HUDEP-2 (cell line): ENCODE data around the gene TBC1D8.

Experiments used
- DNase-seq, 76 experiments: peaks; one replicate each; lab custom pipeline; 2025; ENCODE audit not compliant: unreplicated experiment in 76 of 76; lab: John Stamatoyannopoulos, UW

The TBC1D8 gene

GRCh38 chr2:101113441-101114267 is 37.5 kb downstream of the TBC1D8 start:
- no peak for DNase-seq

GRCh38 chr2:101112772-101113157 is 38.4 kb downstream of the TBC1D8 start:
- DNase-seq = no peak

- DNase-seq = no peak
Measured at GRCh38 chr2:101111917-101112771, 39.0 kb downstream of the TBC1D8 start.

- DNase-seq = no peak
Measured at GRCh38 chr2:101111262-101111838, 39.8 kb downstream of the TBC1D8 start.

GRCh38 chr2:101109451-101110118 is 41.6 kb downstream of the TBC1D8 start:
- DNase-seq = no peak

GRCh38 chr2:101108357-101108756 is 42.8 kb downstream of the TBC1D8 start:
- no peak for DNase-seq

- peak in 10 of 76 experiments; percentile 0 to 43 (median 14) for DNase-seq
Measured at GRCh38 chr2:101107241-101107640, 43.9 kb downstream of the TBC1D8 start.

GRCh38 chr2:101106453-101107181 is 44.6 kb downstream of the TBC1D8 start:
- no peak for DNase-seq

- DNase-seq = no peak
Measured at GRCh38 chr2:101105654-101106053, 45.5 kb downstream of the TBC1D8 start.

GRCh38 chr2:101097638-101098037 is 53.5 kb downstream of the TBC1D8 start:
- DNase-seq = no peak

GRCh38 chr2:101096619-101097142 is 54.5 kb downstream of the TBC1D8 start:
- no peak for DNase-seq

GRCh38 chr2:101094351-101094750 is 56.8 kb downstream of the TBC1D8 start:
- DNase-seq = no peak

GRCh38 chr2:101089942-101090799 is 61.0 kb downstream of the TBC1D8 start:
- no peak for DNase-seq

GRCh38 chr2:101089419-101089818 is 61.8 kb downstream of the TBC1D8 start:
- DNase-seq = no peak

GRCh38 chr2:101087638-101088037 is 63.5 kb downstream of the TBC1D8 start:
- DNase-seq = no peak

GRCh38 chr2:101083613-101084012 is 67.6 kb downstream of the TBC1D8 start:
- no peak for DNase-seq

GRCh38 chr2:101082998-101083397 is 68.2 kb downstream of the TBC1D8 start:
- DNase-seq = no peak

GRCh38 chr2:101081375-101081907 is 69.7 kb downstream of the TBC1D8 start:
- no peak for DNase-seq
